GM23338 (cell line): Measurements from ENCODE around the gene PTBP2. TPM values are rescaled to one million over a fixed set of nuclear protein-coding genes. Genes with fewer than 3 reads are reported as not detected.
"Not testable (repeated sequence)": the region's sequence is repeated elsewhere in the genome, so short reads cannot be mapped to it uniquely, and the experiment has no call there.

Source experiments
- ATAC-seq: fragments of 200-7000 bp; cut with Tn5 transposase; 3 replicates; pipeline ENCODE4 v1.9.1; 2020
- DNase-seq: peaks from one replicate; pipeline ENCODE4 v3.0.0-alpha.2; 2015; ENCODE audit warnings: low spot score
- H2AFZ ChIP-seq: fragments of 200-600 bp; sonication (generic); 2 replicates; pipeline ENCODE4 v1.8.0; 2016; ENCODE audit warnings: antibody characterized with exemption, mild to moderate bottlenecking, moderate library complexity
- H3F3A ChIP-seq: fragments of 200-600 bp; sonication (generic); replicated peaks from 2 replicates; pipeline ENCODE4 v1.8.0; 2017; ENCODE audit warnings: antibody characterized with exemption, mixed run types, low read depth
- H3K27ac ChIP-seq: fragments of 200-600 bp; sonication (generic); 2 replicates; pipeline ENCODE4 v1.6.1; 2016; ENCODE audit warnings: low read depth
- H3K27me3 ChIP-seq: fragments of 200-600 bp; sonication (generic); 2 replicates; pipeline ENCODE4 v1.8.0; 2016; ENCODE audit warnings: mild to moderate bottlenecking, mixed run types, moderate library complexity; ENCODE audit not compliant: insufficient read depth
- H3K36me3 ChIP-seq: fragments of 200-600 bp; sonication (generic); 2 replicates; pipeline ENCODE4 v1.8.0; 2016; ENCODE audit warnings: mild to moderate bottlenecking; ENCODE audit not compliant: insufficient read depth
- H3K4me1 ChIP-seq: fragments of 200-600 bp; sonication (generic); 2 replicates; pipeline ENCODE4 v1.8.0; 2016; ENCODE audit warnings: mild to moderate bottlenecking, moderate library complexity; ENCODE audit not compliant: insufficient read depth
- H3K4me2 ChIP-seq: fragments of 200-600 bp; sonication (generic); 2 replicates; pipeline ENCODE4 v1.7.1; 2017; ENCODE audit warnings: mixed run types
- H3K4me3 ChIP-seq: fragments of 200-600 bp; sonication (generic); 2 replicates; pipeline ENCODE4 v1.6.1; 2016; ENCODE audit warnings: mixed run types
- H3K79me2 ChIP-seq: fragments of 200-600 bp; sonication (generic); replicated peaks from 2 replicates; pipeline ENCODE4 v1.8.0; 2017; ENCODE audit warnings: mild to moderate bottlenecking; ENCODE audit not compliant: insufficient read depth
- H3K9me2 ChIP-seq: fragments of 200-600 bp; sonication (generic); 2 replicates; pipeline ENCODE4 v1.8.0; 2017; ENCODE audit not compliant: insufficient read depth
- H4K20me1 ChIP-seq: fragments of 200-600 bp; sonication (generic); replicated peaks from 2 replicates; pipeline ENCODE4 v1.8.0; 2017; ENCODE audit warnings: mild to moderate bottlenecking; ENCODE audit not compliant: insufficient read depth
- H3K27ac Mint-ChIP-seq: 2 replicates; pipeline ENCODE4 v1.8.0; 2020; ENCODE audit warnings: inconsistent platforms, mild to moderate bottlenecking, moderate library complexity, mixed read lengths
- H3K27me3 Mint-ChIP-seq: 3 replicates; pipeline ENCODE4 v1.8.0; 2022; ENCODE audit warnings: low read depth, mild to moderate bottlenecking, moderate library complexity, mixed read lengths, inconsistent platforms; ENCODE audit not compliant: insufficient read depth, poor library complexity
- H3K36me3 Mint-ChIP-seq: 3 replicates; pipeline ENCODE4 v1.8.0; 2021; ENCODE audit warnings: low read depth, mild to moderate bottlenecking, inconsistent platforms, moderate library complexity, mixed read lengths
- H3K4me1 Mint-ChIP-seq: 3 replicates; pipeline ENCODE4 v1.8.0; 2020; ENCODE audit warnings: mild to moderate bottlenecking, inconsistent platforms, mixed read lengths
- H3K4me3 Mint-ChIP-seq: 3 replicates; pipeline ENCODE4 v1.8.0; 2021; ENCODE audit warnings: moderate library complexity, mild to moderate bottlenecking, inconsistent platforms, mixed read lengths
- H3K9me3 Mint-ChIP-seq: 3 replicates; pipeline ENCODE4 v1.8.0; 2020; ENCODE audit warnings: moderate library complexity, mild to moderate bottlenecking, inconsistent platforms, mixed read lengths
- CREB1 ChIP-seq: fragments of 250-450 bp; sonication (Bioruptor Pico); IDR thresholded peaks from 2 replicates; pipeline ENCODE4 v1.5.0; 2020; ENCODE audit warnings: low read depth, mild to moderate bottlenecking, moderate library complexity
- CTCF ChIP-seq, 2 experiments: fragments of 200-600 bp in 1 of 2; sonication (generic) in 1 of 2; conservative IDR thresholded peaks; 2 replicates each; pipeline versions ENCODE4 v1.5.1 to v1.6.1; 2016 to 2017; ENCODE audit warnings: antibody characterized with exemption in 2 of 2, low read depth in 2 of 2, mild to moderate bottlenecking in 2 of 2, moderate library complexity in 1 of 2
- EZH2 ChIP-seq: fragments of 200-600 bp; sonication (generic); IDR thresholded peaks from one replicate; pipeline ENCODE4 v1.8.0; 2017; ENCODE audit warnings: antibody characterized with exemption, mild to moderate bottlenecking, low read depth; ENCODE audit not compliant: unreplicated experiment
- JUNB ChIP-seq: IDR thresholded peaks from one replicate; pipeline ENCODE4 v1.6.1; 2016; ENCODE audit warnings: antibody characterized with exemption; ENCODE audit not compliant: unreplicated experiment
- POLR2AphosphoS5 ChIP-seq: IDR thresholded peaks from 2 replicates; pipeline ENCODE4 v1.6.1; 2016; ENCODE audit warnings: antibody characterized with exemption, low read depth
- STAT1 ChIP-seq: IDR thresholded peaks from one replicate; pipeline ENCODE4 v1.6.1; 2016; ENCODE audit warnings: antibody characterized with exemption; ENCODE audit not compliant: unreplicated experiment
- ZNF331 ChIP-seq: fragments of 250-450 bp; sonication (Bioruptor Pico); IDR thresholded peaks from 2 replicates; pipeline ENCODE4 v1.5.0; 2020; ENCODE audit warnings: low read depth, mild to moderate bottlenecking, moderate library complexity
- ZNF462 ChIP-seq: fragments of 250-450 bp; sonication (Bioruptor Pico); IDR thresholded peaks from 2 replicates; pipeline ENCODE4 v1.5.0; 2020; ENCODE audit warnings: mild to moderate bottlenecking, moderate library complexity
- polyA plus RNA-seq: library from polyadenylated mRNA; unstranded; fragments of >200 nt; fragmentation: Nextera tagmentation; extraction: Ambion mirVana; gene quantifications from 2 replicates; pipeline ENCODE4 v1.2.1, GENCODE V29; 2016
- total RNA-seq: library from RNA; depleted of rRNA; stranded (reverse); fragments of >200 nt; shearing (Covaris generic); gene quantifications from 2 replicates; pipeline ENCODE4 v1.2.3, GENCODE V29; 2014
- TF ChIP-seq, protein P1 (sequence below): IDR thresholded peaks from 2 replicates; pipeline ENCODE4 v1.6.1; 2016; ENCODE audit warnings: antibody characterized with exemption

Gene PTBP2
- total and polyA plus RNA-seq, 2 experiments from 2014 or later = 50.2 to 108 TPM

DNA sequence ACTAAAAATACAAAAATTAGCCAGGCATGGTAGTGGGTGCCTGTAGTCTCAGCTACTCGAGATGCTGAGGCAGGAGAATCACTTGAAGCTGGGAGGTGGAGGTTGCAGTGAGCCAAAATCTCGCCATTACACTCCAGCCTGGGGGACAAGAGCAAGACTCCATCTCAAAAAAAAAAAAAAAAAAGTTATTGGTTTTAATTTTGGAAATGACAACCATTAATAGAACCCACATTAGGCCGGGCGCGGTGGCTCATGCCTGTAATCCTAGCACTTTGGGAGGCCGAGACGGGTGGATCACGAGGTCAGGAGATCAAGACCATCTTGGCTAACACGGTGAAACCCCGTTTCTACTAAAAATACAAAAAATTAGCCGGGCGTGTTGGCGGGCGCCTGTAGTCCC is 80.1 kb downstream of the PTBP2 start:
- H3K27me3 ChIP-seq, DNase-seq, H3K4me3 ChIP-seq, H3F3A ChIP-seq, H3K27ac Mint-ChIP-seq, H3K4me3 Mint-ChIP-seq, ATAC-seq, H3K4me2 ChIP-seq, H3K9me3 Mint-ChIP-seq, H3K9me2 ChIP-seq, H4K20me1 ChIP-seq, H3K27me3 Mint-ChIP-seq, H2AFZ ChIP-seq, H3K27ac ChIP-seq: not testable (repeated sequence)
- Mint-ChIP-seq H3K36me3 (peaks cover 11% of the 10 kb centered on the region), H3K4me1 (peaks cover 41% of the 10 kb centered on the region)
- Histone ChIP-seq H3K4me1 (peaks cover 17% of the 10 kb centered on the region), H3K36me3 (peaks cover 10% of the 10 kb centered on the region; the same call in 1 of the 2 replicates), H3K79me2 (peaks cover 12% of the 10 kb centered on the region)

GRCh38 chr1:96804648-96805047 is 83.1 kb downstream of the PTBP2 start:
- Mint-ChIP-seq H3K36me3 (peaks cover 20% of the 10 kb centered on the region; the same call in 2 of the 3 replicates), H3K4me1 (peaks cover 53% of the 10 kb centered on the region), H3K27me3 (no peaks in the 10 kb centered on the region), H3K4me3 (no peak overlapping the region), H3K9me3 (no peaks in the 10 kb centered on the region), H3K27ac (no peak overlapping the region)
- Histone ChIP-seq H2AFZ (no peak overlapping the region), H3K79me2 (peaks cover 7% of the 10 kb centered on the region; the same call in 1 of the 2 replicates), H3K4me3 (no peak overlapping the region), H3K27me3 (no peaks in the 10 kb centered on the region), H3K9me2 (no peaks in the 10 kb centered on the region), H3K27ac (0 out of 2 replicates have a peak overlapping the region, but pooled peaks have one; percentile 2), H3K4me2 (no peak overlapping the region), H3K4me1 (peaks cover 17% of the 10 kb centered on the region), H3K36me3 (peaks cover 20% of the 10 kb centered on the region; the same call in 1 of the 2 replicates), H3F3A (no peaks in the 10 kb centered on the region), H4K20me1 (no peaks in the 10 kb centered on the region)
- ATAC-seq = peak; percentile 68
- peak; percentile 34 for DNase-seq
- TF ChIP-seq ZNF331 (CRISPR knock-in tag) (no peak), POLR2AphosphoS5 (no peak), CREB1 (CRISPR knock-in tag) (no peak), CTCF (conservative IDR thresholded peaks at IDR 0.05; ENCODE audit: low read depth in 2 of 2) (no peak), STAT1 (no peak), EZH2 (no peak), JUNB (no peak), ZNF462 (no peak)
- TF ChIP-seq, protein P1, sequence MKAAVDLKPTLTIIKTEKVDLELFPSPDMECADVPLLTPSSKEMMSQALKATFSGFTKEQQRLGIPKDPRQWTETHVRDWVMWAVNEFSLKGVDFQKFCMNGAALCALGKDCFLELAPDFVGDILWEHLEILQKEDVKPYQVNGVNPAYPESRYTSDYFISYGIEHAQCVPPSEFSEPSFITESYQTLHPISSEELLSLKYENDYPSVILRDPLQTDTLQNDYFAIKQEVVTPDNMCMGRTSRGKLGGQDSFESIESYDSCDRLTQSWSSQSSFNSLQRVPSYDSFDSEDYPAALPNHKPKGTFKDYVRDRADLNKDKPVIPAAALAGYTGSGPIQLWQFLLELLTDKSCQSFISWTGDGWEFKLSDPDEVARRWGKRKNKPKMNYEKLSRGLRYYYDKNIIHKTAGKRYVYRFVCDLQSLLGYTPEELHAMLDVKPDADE = no peak
